Daoy (cell line): ENCODE data around the gene RFT1. TPM values are rescaled to one million over a fixed set of nuclear protein-coding genes. Genes with fewer than 3 reads are reported as not detected.
A peak's percentile ranks its signal among the peaks of the same experiment; 100 is the strongest.
"Not testable (repeated sequence)": the region's sequence is repeated elsewhere in the genome, so short reads cannot be mapped to it uniquely, and the experiment has no call there.

Experiments
- DNase-seq: peaks from one replicate; pipeline ENCODE4 v3.0.0-alpha.2; 2015; ENCODE audit warnings: low read depth
- total RNA-seq: library from RNA; depleted of rRNA; stranded (reverse); fragments of >200 nt; shearing (Covaris generic); gene quantifications from 2 replicates; pipeline ENCODE4 v1.2.3, GENCODE V29; 2014

The RFT1 gene
- total RNA-seq, 1 experiment from 2014 or later, result 12.3 TPM

- no peak for DNase-seq
These were observed 33.5 kb upstream of the RFT1 start for GRCh38 chr3:53163444-53164387.

DNA sequence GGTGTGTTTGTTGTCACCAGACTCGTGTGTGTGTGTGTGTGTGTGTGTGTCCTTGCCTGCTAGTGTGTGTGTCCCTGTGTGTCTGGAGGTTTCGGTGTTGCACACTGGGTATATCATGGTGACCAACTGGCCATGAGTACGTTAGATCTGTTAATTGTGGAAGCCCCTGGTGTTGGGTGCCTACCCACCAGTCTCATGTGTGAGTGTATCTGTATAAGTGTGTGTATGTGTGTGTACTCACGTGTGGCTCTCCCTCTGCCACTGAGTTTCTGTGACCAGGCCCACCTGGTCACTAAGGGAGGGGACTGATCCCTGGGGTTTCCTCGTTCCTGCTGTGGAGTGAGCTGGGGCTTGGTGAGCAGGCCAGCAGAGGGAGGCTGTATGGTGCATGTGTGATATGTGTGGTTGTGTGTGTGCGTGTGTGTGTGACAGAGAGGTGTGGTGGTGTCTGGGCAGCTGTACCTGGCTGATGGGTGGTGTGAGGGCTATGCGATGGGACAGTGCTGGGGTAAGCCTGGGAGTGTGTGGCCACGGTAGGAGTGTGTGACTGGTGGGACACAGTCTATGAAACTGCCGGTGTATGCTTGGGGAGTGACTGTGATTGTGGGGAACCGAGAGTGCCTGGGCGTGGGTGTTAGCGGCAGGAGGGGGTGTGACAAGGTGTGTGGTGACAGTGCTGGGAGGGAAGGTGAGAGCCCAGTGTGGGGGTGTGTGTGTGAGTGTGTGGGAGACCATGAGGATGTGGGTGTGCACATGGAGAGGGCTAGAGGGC, 32.6 kb upstream of the RFT1 start:
- no peak for DNase-seq

GRCh38 chr3:53161820-53162671, 31.8 kb upstream of the RFT1 start:
- peak; percentile 24 for DNase-seq

DNA sequence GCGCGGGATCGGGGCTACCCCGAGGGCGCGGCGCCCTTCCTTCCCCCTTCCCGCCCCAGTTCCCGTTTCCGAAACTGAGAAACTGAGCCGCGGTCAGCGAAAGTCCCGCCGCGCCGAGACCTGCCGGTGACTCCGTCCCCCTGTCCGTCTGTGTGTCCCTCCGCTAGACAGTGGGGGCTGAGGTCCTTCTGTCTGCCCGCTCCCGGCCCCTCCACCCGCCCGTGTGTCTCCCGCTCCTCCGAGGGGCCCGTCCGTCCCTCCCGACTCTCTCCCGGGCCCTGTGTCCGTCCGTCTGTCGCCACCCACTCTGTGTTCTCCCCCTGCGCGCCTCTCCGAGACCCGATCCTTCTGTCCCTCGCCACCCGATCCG, 31.2 kb upstream of the RFT1 start:
- peak; percentile 25 for DNase-seq

- peak; percentile 74 for DNase-seq
These were observed 30.6 kb upstream of the RFT1 start, which contains the start of gene PRKCD for GRCh38 chr3:53160660-53161449. PRKCD (plus strand) TSS chr3:53161209; CDS start chr3:53178423, 17,214 bp downstream.

- DNase-seq, result no peak
These were observed 29.9 kb upstream of the RFT1 start for GRCh38 chr3:53160061-53160659.

DNA sequence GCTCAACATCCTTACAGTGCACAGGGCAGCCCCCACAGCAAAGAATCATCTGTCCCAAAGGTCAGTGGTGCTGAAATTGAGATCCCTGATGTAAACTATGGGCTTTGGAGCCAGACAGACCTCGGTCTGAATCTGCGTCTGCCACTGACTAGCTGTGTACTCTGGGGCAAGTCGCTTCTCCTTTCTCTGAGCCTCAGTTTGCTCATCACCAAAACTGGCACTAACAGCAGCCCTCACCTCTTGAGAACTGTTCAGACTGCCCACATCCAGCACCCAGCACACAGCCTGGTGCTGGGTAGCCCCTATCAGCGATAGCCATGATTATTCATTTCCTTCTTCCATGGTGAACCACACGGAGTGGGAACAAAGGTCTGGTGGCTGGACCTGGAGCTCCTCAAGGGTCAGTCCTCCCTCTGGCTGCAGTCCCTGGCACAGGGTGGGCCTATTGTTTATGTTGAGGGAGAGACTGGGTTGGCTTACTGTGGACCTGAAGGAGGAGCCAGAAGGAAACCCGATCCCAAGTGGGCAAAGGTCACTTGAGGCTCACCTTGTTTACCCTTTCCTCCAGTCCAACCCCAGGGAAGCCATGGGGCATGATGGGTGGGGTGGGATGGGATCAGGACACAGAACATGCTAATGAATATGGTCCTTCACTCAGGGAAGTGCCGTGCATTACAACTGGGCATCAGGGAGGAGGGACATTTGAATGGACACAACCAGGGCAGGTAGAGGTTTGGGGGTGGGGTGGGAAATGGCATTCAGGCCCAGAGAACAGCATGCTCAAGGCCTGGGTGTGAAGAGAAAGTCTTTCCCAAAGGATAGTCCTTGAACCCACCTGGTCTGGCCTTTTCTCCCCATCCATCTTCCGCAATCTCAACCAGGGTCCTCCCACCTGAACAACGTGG, 29.2 kb upstream of the RFT1 start:
- DNase-seq, result no peak

GRCh38 chr3:53158765-53159155, 28.5 kb upstream of the RFT1 start:
- DNase-seq, result no peak

DNA sequence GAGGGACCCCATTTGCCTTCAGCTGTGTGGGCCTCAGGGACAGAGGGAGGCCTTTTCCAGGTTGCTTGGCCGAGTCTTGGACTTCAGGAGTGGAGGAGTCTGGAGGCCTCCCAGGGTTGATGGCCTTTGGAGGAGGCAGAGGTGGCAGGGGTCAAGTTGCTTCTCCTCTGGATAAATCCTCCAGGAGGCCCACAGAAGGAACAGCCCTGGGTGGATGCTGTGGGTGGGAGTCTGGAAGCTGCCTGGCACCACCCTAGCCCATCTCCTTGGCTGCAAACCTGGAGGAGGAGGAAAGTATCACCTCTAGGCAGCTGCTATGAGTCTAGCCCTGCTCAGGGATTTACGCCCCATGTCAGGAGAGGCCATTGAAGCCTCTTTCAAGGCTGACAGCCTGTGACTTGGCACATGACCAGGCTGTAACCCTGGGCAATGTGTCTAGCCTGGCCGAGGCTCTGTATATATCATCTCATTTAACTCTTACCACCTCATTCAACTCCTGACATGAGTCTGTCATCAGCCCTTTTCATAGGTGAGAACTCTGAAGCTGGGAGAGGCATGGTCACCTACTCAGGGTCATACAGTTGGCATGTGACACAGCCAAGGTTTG, 27.8 kb upstream of the RFT1 start:
- no peak for DNase-seq

- no peak for DNase-seq
These were observed 26.2 kb upstream of the RFT1 start for GRCh38 chr3:53156368-53156834.

GRCh38 chr3:53155760-53156159, 25.5 kb upstream of the RFT1 start:
- no peak for DNase-seq

DNA sequence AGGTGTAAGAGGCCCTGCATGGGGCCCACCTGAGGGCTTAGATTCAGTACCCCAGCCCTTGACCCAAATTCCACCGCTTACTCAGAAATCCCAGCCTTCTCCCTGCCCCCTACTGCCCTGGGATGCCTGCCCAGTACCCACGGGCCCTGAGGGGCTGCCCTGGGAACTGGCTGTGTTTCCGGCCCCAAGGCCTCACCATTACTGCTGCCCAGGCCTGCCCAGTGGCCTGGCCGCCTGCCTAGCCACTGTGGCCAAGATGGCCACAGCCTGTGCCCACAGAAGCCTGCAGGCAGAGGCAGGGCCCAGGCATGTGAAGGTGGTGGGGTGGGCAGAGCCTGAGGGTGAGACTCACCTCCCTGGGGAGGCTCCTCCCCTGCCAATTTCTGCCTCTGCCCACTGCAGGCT, 24.6 kb upstream of the RFT1 start:
- DNase-seq, result peak; percentile 17

- DNase-seq, result no peak
These were observed 23.7 kb upstream of the RFT1 start for GRCh38 chr3:53153980-53154379.

GRCh38 chr3:53153264-53153823, 23.1 kb upstream of the RFT1 start:
- DNase-seq, result no peak

DNA sequence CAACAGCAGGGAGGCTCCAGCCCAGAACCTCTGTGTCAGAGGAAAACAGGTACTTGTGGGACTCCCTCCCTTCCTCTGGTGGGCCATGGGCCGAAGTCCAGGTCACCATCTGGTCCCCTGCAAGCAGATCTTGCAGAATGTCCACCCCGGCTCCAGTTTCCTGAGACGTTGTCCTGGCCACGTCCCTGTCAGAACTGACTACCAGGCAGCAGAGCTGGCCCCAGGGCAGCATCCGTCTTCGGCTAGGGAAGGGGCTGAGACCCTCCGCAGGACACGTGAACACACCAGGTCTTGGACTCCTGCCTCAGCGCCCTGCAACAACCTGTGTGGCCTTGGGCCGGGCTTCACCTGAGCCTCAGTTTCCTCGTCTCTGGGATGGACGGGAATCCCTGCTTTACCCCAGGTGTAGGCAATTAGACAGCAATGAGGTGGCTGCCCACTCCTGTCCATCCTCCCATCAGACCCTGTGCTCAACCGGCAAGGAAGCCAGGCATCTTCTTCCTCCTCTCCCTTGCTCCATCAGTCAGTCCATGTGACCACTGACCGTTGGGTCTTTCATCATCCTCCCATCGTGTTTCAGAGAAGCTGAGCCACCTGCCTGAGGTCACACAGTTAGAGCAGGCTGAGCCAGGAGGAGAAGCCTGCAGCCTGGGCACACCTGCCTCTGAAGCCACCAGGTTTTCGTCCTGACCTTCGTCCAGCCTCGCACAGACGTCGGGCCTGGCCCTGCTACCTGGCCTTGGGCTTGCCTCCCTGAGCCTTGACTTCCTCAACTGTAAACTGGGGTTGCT, 21.8 kb upstream of the RFT1 start:
- DNase-seq, result no peak

- no peak for DNase-seq
These were observed 21.2 kb upstream of the RFT1 start for GRCh38 chr3:53151465-53151864.

GRCh38 chr3:53151086-53151438, 20.8 kb upstream of the RFT1 start:
- DNase-seq, result not testable (repeated sequence)
